MV-4-11 (cell line): ENCODE results near the gene HDAC11.

Experiments used
- DNase-seq: peaks from one replicate; lab custom pipeline; 2025; lab: John Stamatoyannopoulos, UW

HDAC11 gene

GRCh38 chr3:13525827-13526625 is 45.9 kb downstream of the HDAC11 start:
- DNase-seq: no peak

DNA sequence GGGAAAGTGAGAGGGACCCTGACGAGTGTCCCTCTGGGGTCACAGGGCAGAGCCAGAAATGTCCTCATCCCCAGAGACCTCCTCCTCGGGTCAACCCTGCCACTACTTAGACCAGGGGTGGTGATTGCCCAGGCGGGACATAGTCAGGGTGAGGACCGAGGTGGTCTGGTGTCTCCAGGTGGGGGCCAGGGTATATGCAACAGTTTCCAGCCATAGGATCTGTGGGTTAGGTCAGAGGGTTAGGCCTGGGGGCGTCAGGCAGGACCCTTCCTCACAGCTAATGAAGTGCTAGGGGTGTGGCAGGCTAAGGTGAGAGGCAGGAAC is 46.5 kb downstream of the HDAC11 start:
- no peak for DNase-seq

GRCh38 chr3:13528217-13528867 is 48.2 kb downstream of the HDAC11 start:
- no peak for DNase-seq

GRCh38 chr3:13529196-13530112 is 49.3 kb downstream of the HDAC11 start:
- no peak for DNase-seq

GRCh38 chr3:13530241-13531009 is 50.3 kb downstream of the HDAC11 start:
- DNase-seq: no peak

- no peak for DNase-seq
These were observed 52.0 kb downstream of the HDAC11 start for GRCh38 chr3:13532085-13532484.

- DNase-seq: no peak
These were observed 52.5 kb downstream of the HDAC11 start for GRCh38 chr3:13532631-13533030.

- no peak for DNase-seq
These were observed 53.8 kb downstream of the HDAC11 start for GRCh38 chr3:13533885-13534301.

DNA sequence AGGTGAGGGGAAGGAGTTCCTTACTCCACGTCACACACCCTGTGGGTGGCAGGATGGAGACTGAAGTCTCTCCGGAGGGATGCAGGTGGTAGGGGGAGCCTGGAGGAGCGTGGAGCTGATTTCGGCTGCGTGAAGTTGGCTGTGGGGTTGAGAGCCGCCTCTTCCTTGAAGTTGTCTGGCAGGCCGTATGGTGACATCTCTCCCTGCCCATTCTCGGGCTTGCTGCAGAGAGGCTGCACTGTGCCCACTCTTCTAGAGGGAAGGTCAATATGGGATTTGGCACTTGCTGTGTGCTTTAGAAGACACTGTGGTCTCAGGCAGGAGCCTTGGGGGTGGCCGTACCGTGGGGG is 55.4 kb downstream of the HDAC11 start:
- DNase-seq: no peak

DNA sequence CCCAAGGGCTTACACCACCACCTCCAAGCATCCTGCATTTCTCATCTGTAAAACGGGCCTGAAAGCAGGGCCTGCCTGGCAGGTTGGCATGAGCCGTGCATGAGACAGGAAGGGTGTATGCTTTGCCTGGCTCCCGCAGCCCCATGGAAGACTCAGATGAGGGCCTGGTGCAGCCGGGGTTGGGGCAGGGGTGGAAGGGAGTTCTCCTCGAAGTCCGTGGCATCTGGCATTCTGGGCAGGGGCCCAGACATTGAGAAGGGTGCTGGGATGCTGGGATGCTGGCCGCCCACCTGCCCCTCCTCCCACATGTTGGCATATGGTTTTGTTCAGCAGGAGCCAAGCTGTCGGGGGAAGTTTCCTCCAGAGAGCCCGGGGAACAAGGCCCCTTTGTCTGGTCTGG is 55.8 kb downstream of the HDAC11 start:
- no peak for DNase-seq

GRCh38 chr3:13536432-13536831 is 56.3 kb downstream of the HDAC11 start:
- DNase-seq: no peak

DNA sequence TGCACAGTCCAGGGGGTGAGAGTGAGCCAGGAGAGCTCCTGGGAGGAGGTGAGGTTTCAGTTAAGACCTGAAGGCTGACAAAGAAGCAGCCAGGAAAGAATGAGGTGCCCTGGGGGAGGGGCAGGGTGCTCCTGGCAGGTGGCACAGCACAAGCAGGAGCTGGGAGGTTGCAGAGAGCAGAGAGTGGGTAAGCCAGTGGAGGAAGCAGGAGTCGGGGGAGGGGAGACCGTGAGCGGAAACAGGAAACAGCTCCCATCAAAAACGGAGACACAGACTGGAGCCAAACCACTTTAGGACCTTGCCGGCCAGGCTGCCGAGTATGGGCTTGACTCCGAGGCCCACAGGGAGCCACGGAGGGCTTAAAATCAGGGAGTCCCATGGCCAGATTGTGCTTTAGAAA is 56.7 kb downstream of the HDAC11 start:
- DNase-seq: peak; percentile 15

- DNase-seq: no peak
These were observed 57.3 kb downstream of the HDAC11 start for GRCh38 chr3:13537244-13537908.

GRCh38 chr3:13537909-13538296 is 57.8 kb downstream of the HDAC11 start:
- no peak for DNase-seq

DNA sequence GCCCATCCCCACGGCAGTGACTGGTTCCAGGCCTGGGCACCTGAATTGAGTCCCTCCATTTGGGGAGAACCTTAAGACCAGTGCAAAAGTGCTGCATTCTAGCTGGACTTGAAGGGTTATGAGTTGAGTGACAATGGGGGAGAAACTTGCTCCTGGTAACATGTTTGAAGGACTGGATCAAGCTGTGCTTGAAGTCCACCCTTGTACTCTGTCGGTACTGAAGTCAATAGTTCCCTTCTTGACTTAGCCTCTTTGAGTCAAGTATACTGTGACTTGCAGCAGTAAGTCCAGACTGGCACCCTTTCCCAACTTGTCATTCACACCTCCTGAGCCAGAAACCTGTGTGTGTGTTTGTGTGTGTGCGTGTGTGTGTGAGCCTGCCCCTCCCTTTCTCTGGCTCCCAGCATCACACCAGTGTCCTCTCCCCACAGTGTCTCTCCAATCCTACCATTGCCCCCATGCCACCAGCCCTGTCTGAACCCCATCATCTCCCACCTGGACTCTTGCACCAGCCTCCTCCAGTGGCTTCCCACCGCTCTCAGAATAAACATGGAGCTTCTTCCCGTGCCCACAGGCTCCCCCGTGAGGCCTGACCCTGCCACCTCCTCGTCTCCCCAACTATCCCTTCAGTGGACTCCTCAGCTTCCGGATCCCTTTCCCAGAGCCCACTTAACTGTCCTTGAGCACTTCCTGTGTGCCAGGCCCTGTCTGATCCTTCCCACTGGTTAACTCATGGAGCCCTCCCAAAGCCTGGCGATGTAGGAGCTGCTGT is 58.6 kb downstream of the HDAC11 start:
- DNase-seq: no peak

- no peak for DNase-seq
These were observed 59.2 kb downstream of the HDAC11 start for GRCh38 chr3:13539292-13539638.

- no peak for DNase-seq
These were observed 59.6 kb downstream of the HDAC11 start for GRCh38 chr3:13539671-13540070.

GRCh38 chr3:13540297-13540995 is 60.3 kb downstream of the HDAC11 start:
- no peak for DNase-seq

DNA sequence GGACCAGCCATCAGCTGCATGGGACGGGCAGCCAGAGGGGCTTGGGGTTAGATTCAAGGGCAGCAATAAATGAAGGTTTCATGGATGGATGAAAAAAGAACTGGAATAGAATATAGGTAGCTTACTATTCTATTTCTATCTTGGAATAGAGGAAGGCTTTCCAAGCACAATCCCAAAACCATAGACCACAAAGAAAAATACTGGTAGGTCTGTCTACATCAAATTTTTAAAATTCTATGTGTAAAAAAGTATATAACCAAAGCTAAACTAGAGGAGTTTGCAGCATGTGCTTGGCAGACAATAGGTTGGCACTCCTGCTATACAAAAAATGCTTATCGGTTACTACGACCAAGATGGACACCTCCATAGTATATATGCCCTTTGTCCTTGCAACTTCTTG is 61.6 kb downstream of the HDAC11 start:
- DNase-seq: no peak

- no peak for DNase-seq
These were observed 62.0 kb downstream of the HDAC11 start for GRCh38 chr3:13542142-13542541.
